ENCODE data around the gene MACROH2A1.

Gene MACROH2A1

GRCh38 chr5:135436951-135437418 is 38.0 kb upstream of the MACROH2A1 start:
- no peak for TF ChIP-seq CTCF (IDR thresholded peaks at IDR 0.05; ENCODE audit: low read depth, low read length, missing control alignments)
- no peak overlapping the region for H3K4me3 ChIP-seq (ENCODE audit: low read depth, low read length)
- no peak for DNase-seq (ENCODE audit: low read depth)
- in situ Hi-C loops (cut with HindIII; ENCODE audit: low sequenced_read_pairs): no loop called here

- no peak overlapping the region for H3K4me3 ChIP-seq (ENCODE audit: low read depth, low read length)
- no peak for TF ChIP-seq CTCF (IDR thresholded peaks at IDR 0.05; ENCODE audit: low read depth, low read length, missing control alignments)
- no peak for DNase-seq (ENCODE audit: low read depth)
- in situ Hi-C loops (cut with HindIII; ENCODE audit: low sequenced_read_pairs): no loop called here
Observed at GRCh38 chr5:135435467-135436330, 36.7 kb upstream of the MACROH2A1 start.

GRCh38 chr5:135434591-135435466 is 35.8 kb upstream of the MACROH2A1 start:
- DNase-seq (ENCODE audit: low read depth): no peak
- no peak overlapping the region for H3K4me3 ChIP-seq (ENCODE audit: low read depth, low read length)

GRCh38 chr5:135433681-135434426 is 34.8 kb upstream of the MACROH2A1 start:
- H3K4me3 ChIP-seq (ENCODE audit: low read depth, low read length): no peak overlapping the region
- no peak for TF ChIP-seq CTCF (IDR thresholded peaks at IDR 0.05; ENCODE audit: low read depth, low read length, missing control alignments)
- in situ Hi-C loops (cut with HindIII; ENCODE audit: low sequenced_read_pairs): no loop called here
- DNase-seq (ENCODE audit: low read depth): no peak

More at GRCh38 chr5:135434591-135435466, 35.8 kb upstream of the MACROH2A1 start:
- no peak for TF ChIP-seq CTCF (IDR thresholded peaks at IDR 0.05; ENCODE audit: low read depth, low read length, missing control alignments)
- in situ Hi-C loops (cut with HindIII; ENCODE audit: low sequenced_read_pairs): no loop called here

GRCh38 chr5:135432113-135432512 is 33.1 kb upstream of the MACROH2A1 start:
- in situ Hi-C loops (cut with HindIII; ENCODE audit: low sequenced_read_pairs): no loop called here
- TF ChIP-seq CTCF (IDR thresholded peaks at IDR 0.05; ENCODE audit: low read depth, low read length, missing control alignments): no peak
- H3K4me3 ChIP-seq (ENCODE audit: low read depth, low read length): no peak overlapping the region
- DNase-seq (ENCODE audit: low read depth): no peak

GRCh38 chr5:135430135-135430437 is 31.1 kb upstream of the MACROH2A1 start:
- H3K4me3 ChIP-seq (ENCODE audit: low read depth, low read length): no peak overlapping the region
- in situ Hi-C loops (cut with HindIII; ENCODE audit: low sequenced_read_pairs): no loop called here
- no peak for DNase-seq (ENCODE audit: low read depth)
- TF ChIP-seq CTCF (IDR thresholded peaks at IDR 0.05; ENCODE audit: low read depth, low read length, missing control alignments): no peak
